Activated naive CD4-positive, alpha-beta T cell treated with anti-CD3 and anti-CD28 coated beads, Interleukin-2, amount 50 U/mL, for 72 hours (primary cell): ENCODE results near the gene DCDC2B. TPM values are rescaled to one million over a fixed set of nuclear protein-coding genes. Genes with fewer than 3 reads are reported as not detected.
A peak's percentile ranks its signal among the peaks of the same experiment; 100 is the strongest.

Source experiments
- ATAC-seq, 2 donors: fragments of 150-1000 bp; cut with Tn5 transposase; 2 replicates each; pipeline ENCODE4 v1.10.0; 2021; ENCODE audit warnings: mild to moderate bottlenecking in 2 of 2, moderate library complexity in 2 of 2
- DNase-seq, 2 donors: peaks; one replicate each; pipeline ENCODE4 v3.0.0; 2021 to 2022; ENCODE audit warnings: low spot score in 2 of 2
- H3K27ac Mint-ChIP-seq, 2 donors: one replicate each; pipeline ENCODE4 v1.8.0; 2022; ENCODE audit warnings: mild to moderate bottlenecking in 2 of 2, mixed read lengths in 2 of 2
- H3K36me3 Mint-ChIP-seq, 2 donors: one replicate each; pipeline ENCODE4 v1.8.0; 2022; ENCODE audit warnings: mixed read lengths in 2 of 2
- H3K9me3 Mint-ChIP-seq, 2 donors: one replicate each; pipeline ENCODE4 v1.8.0; 2022; ENCODE audit warnings: mixed read lengths in 2 of 2
- total RNA-seq, 2 donors: library from RNA; stranded (reverse); gene quantifications; one replicate each; pipeline ENCODE4 v1.2.3, GENCODE V29; 2022

The DCDC2B gene
- total RNA-seq, 2 donors from 2014 or later = 0.16 TPM; not detected in 1

DNA sequence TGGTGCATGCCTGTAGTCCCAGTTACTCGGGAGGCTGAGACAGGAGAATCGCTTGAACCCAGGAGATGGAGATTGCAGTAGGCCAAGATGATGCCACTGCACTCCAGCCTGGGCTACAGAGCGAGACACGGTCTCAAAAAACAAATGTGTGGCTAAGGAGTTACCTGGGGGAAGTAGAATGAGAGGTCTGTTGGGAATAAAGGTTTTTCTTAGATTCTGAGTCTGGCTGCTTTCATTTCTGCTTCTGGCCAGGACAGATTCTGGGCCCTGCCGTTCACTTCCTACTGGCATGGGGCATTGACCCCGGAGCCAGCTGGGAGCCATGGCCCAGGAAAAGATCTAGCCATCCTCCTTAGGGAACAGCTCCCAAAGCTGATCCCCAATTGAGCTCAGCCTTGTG, 420 bp upstream of the DCDC2B start:
- Mint-ChIP-seq H3K27ac (no peak overlapping the region), H3K36me3 (peaks cover 6 to 15% of the 10 kb centered on the region in 2 donors), H3K9me3 (no peaks in the 10 kb centered on the region)
- ATAC-seq (no peak), DNase-seq (no peak)

DNA sequence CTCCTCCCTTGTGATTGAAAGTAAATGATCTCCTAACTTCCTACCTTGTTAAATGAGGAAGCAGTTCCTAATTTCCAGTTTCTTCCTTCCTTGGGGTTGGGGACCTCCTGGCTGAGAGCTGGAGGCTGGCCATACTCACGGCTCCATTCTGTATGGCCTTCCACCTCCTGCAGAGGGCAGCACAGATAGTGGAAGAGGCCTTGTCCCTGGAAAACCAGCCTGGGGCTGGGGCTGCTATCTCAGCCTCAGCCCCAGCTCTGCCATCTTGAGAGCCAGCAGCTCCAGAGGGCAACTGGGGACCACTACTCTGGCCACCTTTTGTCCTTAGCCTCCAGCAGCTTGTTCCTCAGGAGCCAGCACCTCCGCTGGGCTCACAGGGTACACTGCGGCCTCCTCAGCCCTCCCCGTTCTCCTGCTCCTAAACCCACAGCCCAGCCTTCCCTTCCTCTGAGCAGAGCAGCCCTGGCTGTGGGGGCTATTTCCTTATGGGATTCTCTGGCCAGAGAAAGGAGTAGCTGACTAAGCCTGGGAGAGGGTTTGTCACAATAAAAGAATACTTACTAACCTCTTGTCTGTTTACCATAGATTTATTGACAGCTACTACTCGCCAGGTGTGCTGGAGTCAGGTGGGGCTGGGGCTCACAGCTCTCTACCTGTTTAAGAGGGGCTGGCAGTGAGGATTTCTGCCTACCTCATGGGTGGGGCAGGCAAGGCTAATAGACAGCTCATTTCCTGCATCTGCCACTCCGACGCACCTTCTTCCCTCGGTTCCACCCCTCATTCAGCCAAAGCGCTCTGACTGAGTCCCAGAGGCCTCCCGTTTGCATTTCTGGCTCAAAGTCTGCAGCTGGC, 7.0 kb downstream of the DCDC2B start:
- peak; percentile 90 to 92 for ATAC-seq
- DNase-seq = peak in 1 of 2 donors; percentile 66
- H3K9me3 Mint-ChIP-seq = no peaks in the 10 kb centered on the region
- H3K27ac Mint-ChIP-seq = peak overlapping the region; percentile 23 to 84
- no peaks in the 10 kb centered on the region for H3K36me3 Mint-ChIP-seq

DNA sequence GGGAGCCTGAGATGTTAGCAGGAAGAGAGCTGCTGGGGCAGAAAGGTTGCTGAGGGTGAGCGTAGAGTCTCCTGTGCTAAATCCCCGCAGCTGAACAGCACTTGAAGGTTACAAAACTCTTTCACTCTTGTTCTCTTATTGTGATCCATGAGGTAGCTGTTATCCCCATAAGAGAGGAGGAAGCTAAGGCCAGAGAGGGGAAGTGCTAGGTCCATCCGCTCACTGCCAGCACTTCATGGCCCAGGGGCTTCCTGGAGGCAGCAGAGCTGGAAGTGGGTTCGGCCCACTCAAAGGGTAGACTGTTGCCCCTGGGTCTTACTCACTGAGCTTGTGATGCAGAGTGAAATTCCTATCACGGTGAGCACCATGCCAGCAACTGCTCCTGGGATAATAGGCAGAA, 7.7 kb downstream of the DCDC2B start:
- Mint-ChIP-seq H3K36me3 (no peaks in the 10 kb centered on the region), H3K27ac (peak overlapping the region; percentile 23 to 36), H3K9me3 (no peaks in the 10 kb centered on the region)
- DNase-seq (no peak), ATAC-seq (no peak)

DNA sequence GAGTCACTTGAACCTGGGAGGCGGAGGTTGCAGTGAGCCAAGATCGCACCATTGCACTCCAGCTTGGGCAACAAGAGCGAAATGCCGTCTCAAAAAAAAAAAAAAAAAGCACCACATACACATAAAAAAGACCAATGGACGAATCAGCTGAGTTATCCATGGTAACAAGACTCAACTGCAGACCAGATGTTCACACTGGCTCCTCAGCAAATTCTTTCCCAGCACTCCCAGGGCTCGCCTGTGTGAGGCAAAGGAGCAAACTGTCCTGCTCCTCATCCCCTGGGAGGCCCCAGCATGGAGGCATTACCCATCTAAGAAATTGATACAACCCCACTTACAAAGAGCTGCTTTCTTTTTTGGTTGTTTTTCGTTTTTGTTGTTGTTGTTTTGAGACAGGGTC, 10.1 kb downstream of the DCDC2B start:
- Mint-ChIP-seq H3K9me3 (no peaks in the 10 kb centered on the region), H3K36me3 (peaks cover 3 to 17% of the 10 kb centered on the region in 2 donors), H3K27ac (peak overlapping the region in 1 of 2 donors; percentile 50)
- DNase-seq (no peak), ATAC-seq (no peak)

DNA sequence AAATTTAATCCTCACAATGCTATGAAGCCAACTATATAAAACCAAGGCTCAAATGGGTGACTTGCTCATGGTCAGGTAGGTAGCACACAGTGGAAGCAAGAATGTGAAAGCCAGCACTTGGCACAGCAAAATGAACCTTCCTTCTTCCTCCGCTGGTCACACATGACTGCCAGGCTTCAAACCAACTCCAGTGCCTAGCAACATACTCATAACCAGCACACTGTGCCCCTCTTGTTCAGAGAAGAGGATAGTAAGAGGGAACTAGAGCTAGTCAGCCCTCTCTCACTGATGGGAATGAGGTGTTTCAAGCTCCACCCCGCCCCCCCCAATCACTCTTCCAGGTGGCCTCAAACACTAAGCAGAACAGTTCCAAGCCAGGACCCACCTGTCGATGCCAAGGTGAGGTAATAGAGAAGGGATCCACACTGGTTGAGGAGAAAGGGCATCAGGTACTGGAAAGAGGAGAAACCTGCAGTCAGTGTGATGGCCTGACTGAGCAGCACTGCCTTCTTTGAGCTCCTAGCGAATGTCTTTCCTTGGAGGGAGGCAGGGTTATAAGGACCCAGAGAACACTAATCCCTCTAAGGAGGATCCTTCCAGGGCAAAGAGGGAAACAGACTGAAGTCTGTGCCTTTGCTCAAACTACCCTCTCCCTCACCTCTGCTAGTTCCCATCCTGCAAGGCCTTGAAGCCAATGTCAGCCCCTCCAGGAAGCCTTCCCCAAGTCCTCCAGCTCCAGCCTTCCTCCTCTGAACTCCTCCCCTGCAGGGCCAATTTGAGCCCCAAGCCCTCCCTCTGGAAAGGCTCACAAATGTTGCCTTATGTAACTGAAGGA, 12.1 kb downstream of the DCDC2B start:
- peak overlapping the region in 1 of 2 donors; percentile 98 for H3K27ac Mint-ChIP-seq
- H3K36me3 Mint-ChIP-seq = peaks cover 7 to 21% of the 10 kb centered on the region in 2 donors
- no peaks in the 10 kb centered on the region for H3K9me3 Mint-ChIP-seq
- DNase-seq (no peak), ATAC-seq (no peak)

DNA sequence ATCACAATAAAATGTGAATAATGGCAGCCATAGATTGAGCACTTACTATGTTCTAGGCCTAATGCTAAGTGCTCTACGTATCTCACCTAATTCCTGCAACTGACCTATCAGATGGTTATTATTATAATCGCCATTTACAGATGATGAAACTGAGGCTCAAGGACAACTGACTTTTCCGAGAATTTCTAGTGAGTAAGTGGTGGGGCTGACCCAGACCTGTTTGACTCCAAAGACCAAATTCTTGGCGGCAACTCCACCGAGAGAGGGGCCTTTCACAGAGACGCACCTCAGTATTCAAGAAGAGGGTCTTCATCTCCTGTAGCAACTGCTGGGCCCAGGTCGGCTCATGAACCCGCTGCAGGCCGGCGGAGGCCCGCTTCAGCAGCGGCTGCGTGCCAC, 12.7 kb downstream of the DCDC2B start:
- H3K36me3 Mint-ChIP-seq = peaks cover 7 to 21% of the 10 kb centered on the region in 2 donors
- H3K27ac Mint-ChIP-seq = peak overlapping the region; percentile 65 to 98
- DNase-seq (no peak), ATAC-seq (no peak)
- H3K9me3 Mint-ChIP-seq = no peaks in the 10 kb centered on the region

DNA sequence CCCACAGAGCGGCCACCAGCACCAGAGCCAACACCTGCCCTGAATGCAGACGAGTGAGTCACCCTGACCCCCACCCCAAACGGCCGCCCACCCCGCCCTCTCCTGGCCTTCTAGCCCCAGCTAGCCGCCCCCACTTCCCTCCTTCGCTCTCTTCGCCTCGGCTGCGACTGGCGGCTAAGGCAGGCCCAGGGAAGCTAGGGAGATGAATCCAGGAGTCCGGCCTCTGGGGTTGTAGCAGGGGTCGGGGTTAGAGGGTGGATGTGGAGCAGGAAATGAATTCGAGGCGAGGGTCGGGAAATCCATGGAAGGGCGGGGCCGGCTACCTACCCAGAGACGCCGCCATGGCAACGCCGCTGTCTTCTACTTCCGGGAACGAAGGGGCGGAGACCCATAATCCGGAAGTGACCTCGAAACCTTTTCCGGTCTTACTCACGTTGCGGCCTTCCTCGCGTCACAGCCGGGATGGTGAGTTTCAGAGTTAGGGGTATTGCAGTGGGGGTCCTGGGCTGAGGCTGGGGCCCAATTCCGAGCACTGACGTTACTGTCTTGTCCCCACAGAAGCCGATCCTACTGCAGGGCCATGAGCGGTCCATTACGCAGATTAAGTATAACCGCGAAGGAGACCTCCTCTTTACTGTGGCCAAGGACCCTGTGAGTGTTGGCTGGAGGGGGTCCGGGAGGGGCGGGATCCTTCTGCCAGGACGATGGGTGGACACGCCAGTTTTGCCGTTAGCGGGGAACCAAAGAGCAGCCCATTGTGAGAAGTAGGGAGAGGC, 13.3 kb downstream of the DCDC2B start, which contains the start of the genes EIF3I and TMEM234:
TSS of gene EIF3I (plus strand) at position 428 of the 776 bp plus-strand sequence. CDS start at position 463, 35 bp downstream.
TSS of gene TMEM234 (minus strand) at position 374 of the 776 bp plus-strand sequence. CDS start at position 343, 31 bp downstream.
- ATAC-seq (peak; percentile 98), DNase-seq (peak; percentile 84 to 90)
- peak within 1 kb of the TSS; percentile 98 for H3K27ac Mint-ChIP-seq
- H3K36me3 Mint-ChIP-seq = peaks cover 7 to 21% of the 10 kb centered on the region in 2 donors
- no peaks in the 10 kb centered on the region for H3K9me3 Mint-ChIP-seq

DNA sequence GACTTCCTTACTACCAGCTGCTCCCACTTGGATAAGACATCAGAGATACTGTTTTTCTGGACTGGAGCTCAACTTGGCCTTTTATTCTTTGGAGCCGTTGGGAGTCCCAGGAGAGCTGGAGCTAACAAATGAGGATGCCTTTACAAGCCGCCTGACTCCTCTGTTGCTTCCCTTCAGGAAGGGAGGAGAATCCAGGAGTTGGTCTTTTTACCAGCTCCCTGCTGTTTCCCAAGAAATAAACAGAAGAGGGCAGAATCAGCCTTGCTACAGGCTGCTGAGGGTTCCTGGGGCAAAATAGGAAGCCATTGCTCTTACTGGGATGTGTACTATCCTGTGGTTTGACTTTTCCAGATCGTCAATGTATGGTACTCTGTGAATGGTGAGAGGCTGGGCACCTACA, 14.8 kb downstream of the DCDC2B start:
- ATAC-seq = no peak
- Mint-ChIP-seq H3K36me3 (peaks cover 11 to 21% of the 10 kb centered on the region in 2 donors), H3K27ac (peak overlapping the region; percentile 98), H3K9me3 (no peaks in the 10 kb centered on the region)
- no peak for DNase-seq

DNA sequence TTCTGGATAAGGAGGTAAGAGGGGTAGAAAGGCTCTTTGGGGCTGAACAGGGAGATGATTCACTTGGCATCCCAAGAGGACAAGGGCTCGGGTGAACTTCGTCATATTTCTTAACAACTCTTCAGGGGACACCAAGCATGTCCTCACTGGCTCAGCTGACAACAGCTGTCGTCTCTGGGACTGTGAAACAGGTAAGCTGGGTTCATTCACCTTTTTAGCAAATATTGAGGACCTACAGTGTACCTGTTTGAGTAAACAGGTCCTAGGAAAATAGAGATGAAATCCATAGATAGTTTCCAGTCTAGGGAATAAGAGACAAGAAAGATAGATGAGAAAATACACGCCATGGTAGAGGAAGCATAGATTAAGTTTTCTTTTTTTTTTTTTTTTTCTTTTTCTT, 15.4 kb downstream of the DCDC2B start:
- no peaks in the 10 kb centered on the region for H3K9me3 Mint-ChIP-seq
- no peak for DNase-seq
- no peak for ATAC-seq
- H3K27ac Mint-ChIP-seq = peak overlapping the region; percentile 98
- H3K36me3 Mint-ChIP-seq = peaks cover 14 to 21% of the 10 kb centered on the region in 2 donors

DNA sequence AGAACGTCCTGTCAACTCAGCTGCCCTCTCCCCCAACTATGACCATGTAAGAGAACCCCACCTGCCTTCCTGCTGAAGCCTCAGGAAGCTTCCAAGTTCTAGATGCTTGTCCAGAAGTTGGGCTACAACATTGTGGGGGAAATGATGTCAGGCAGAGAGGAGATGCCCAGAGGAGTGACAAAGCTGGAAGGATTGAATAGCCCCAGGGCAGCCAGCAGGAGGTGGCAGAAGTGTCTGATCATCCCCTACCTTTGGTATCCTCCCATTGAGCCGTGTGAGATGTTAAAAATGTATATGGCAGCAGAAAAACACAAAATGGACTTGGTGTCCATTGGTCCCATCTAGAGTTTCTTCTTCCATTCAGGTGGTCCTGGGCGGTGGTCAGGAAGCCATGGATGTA, 19.9 kb downstream of the DCDC2B start:
- no peaks in the 10 kb centered on the region for H3K9me3 Mint-ChIP-seq
- H3K27ac Mint-ChIP-seq = peak overlapping the region; percentile 13 to 46
- H3K36me3 Mint-ChIP-seq = peaks cover 7 to 13% of the 10 kb centered on the region in 2 donors
- DNase-seq = no peak
- ATAC-seq = no peak

DNA sequence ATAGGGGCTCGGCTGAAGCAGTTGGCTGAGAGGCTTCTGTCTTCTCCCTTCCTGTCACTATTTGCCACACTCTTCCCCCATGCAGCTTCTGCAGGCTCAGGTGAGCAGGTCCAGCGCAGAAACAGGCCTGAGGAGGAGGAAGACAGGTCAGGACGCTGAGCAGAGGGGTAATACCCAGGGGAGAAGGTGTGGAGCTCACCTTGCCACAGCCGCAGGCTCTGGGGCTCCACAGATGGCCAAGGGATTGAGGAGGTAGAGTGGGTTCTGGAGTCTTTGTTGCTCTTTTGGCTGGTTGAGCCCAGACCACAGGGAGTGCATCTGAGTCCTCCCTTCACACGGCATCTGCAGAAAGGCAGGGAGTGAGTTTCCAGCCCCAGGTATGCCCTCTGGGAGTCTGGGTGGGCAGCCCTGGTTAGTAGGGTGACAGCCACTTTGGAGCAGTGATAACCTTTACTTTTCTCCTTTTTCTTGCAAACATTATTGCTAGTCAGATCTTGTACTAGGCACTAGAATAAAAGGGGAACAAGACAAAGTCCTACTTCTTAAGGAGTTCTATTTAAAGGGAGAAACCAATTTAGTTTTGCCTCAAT, 23.0 kb downstream of the DCDC2B start:
- no peaks in the 10 kb centered on the region for H3K9me3 Mint-ChIP-seq
- ATAC-seq = no peak
- H3K27ac Mint-ChIP-seq = peak overlapping the region; percentile 1 to 78
- DNase-seq = no peak
- H3K36me3 Mint-ChIP-seq = peaks cover 0 to 7% of the 10 kb centered on the region in 2 donors

DNA sequence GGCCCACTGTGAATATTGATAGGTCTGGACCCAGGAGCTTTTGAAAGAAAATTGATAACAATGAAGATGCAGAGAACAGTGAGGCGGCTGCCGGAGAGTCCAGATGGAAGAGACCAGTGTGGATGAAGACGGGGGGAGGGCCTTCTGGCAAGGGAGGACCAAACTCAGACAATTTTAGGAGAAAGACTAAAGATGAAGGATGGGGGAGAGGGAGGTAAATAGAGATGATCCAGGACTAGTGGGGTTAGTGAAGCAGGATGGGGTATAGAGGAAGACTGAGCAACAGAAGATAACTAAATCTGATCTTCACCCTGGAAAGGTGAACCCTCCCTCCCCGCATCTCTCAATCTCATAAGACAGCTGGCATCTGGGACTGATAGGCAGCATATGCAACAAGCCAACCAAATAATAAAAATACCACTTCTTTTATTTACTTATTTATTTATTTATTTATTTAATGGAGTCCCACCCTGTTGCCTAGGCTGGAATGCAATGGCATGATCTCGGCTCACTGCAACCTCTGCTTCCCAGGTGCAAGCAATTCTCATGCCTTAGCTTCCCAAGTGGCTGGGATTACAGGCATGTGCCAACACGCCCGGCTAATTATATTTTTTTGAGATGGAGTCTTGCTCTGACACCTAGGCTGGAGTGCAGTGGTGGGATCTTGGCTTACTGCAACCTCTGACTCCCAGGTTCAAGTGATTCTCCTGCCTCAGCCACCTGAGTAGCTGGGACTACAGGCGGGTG, 23.8 kb downstream of the DCDC2B start:
- Mint-ChIP-seq H3K27ac (peak overlapping the region in 1 of 2 donors; percentile 1), H3K36me3 (peaks cover 0 to 7% of the 10 kb centered on the region in 2 donors), H3K9me3 (no peaks in the 10 kb centered on the region)
- ATAC-seq (no peak), DNase-seq (no peak)

DNA sequence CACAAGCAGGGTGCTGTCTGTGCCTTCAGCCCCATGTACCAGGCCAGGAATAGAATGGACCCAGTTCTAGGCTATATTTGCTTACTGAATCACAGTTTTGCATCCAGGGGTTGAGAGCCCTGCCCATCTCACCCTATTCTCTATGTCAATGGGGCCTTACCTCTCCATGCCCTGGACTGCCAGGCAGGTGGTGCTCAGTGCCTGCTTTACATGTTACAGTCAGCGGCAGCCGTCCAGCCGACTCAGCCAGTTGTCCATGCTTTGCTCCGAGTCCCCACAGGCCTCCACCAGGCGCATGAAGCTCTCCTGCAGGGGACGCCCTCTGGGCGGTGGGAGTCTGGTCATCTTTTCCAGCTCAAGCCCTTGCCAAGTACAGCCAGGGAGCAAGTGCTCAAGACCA, 25.9 kb downstream of the DCDC2B start:
- ATAC-seq = peak in 1 of 2 donors; percentile 12
- H3K36me3 Mint-ChIP-seq = no peaks in the 10 kb centered on the region
- no peak overlapping the region for H3K27ac Mint-ChIP-seq
- DNase-seq = no peak
- no peaks in the 10 kb centered on the region for H3K9me3 Mint-ChIP-seq

DNA sequence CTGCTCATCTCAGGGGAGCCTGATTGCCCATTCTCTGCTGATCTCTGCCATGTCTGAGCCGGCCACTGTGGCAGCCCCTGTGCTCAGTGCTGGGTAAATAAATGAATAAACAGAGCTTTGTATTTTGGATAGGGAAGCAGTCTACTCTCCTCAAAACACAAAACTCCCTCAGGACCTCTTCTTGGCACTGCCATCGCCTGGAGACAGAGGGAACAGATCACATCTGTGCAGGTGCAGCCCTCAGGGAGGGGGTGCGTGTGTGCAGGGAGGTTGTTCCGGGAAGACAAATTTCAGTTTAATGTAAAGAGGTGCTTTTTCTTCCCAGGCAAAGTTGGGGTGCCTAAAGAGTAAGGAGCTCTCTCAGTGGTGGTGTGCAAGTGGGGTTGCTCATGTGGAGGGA, 30.4 kb downstream of the DCDC2B start:
- ATAC-seq = no peak
- H3K9me3 Mint-ChIP-seq = no peaks in the 10 kb centered on the region

DNA sequence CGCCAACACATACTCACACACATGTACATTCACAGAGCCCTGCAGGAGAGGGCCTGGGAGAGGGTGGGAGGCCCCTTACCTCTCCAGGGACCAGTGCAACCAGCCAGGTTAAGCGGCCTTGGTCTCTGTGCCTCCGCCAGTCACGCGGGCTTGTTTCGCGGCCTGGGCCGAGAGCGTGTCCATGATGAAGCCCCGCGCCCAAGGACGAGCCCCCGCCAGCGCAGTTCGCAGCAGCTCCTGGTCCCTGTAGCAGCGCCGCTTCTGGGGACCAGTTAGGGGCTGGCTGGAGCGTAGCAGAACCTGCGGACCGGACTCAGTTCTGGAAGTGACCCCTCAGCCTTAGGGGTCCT, 30.9 kb downstream of the DCDC2B start:
- Mint-ChIP-seq H3K36me3 (no peaks in the 10 kb centered on the region), H3K9me3 (no peaks in the 10 kb centered on the region), H3K27ac (peak overlapping the region; percentile 77 to 93)
- DNase-seq = no peak
- no peak for ATAC-seq

More for the DNA sequence above, 30.4 kb downstream of the DCDC2B start:
- no peaks in the 10 kb centered on the region for H3K36me3 Mint-ChIP-seq
- DNase-seq = no peak
- H3K27ac Mint-ChIP-seq = no peak overlapping the region
